ENCODE measurements around the gene GLDC.

- no peak for TF ChIP-seq EP300 (IDR thresholded peaks at IDR 0.05)
- TF ChIP-seq CTCF (IDR thresholded peaks at IDR 0.05) = no peak
Measured at GRCh38 chr9:6592231-6592630, 53.3 kb downstream of the GLDC start.

All from suprapubic skin (tissue), 3 donors.